ENCODE results near the gene PAQR6.
A peak's percentile ranks its signal among the peaks of the same experiment; 100 is the strongest.

PAQR6 gene

GRCh38 chr1:156262461-156263287 is 14.8 kb upstream of the PAQR6 start:
- peak; percentile 69 for DNase-seq

- DNase-seq = no peak
Observed at GRCh38 chr1:156260896-156261295, 13.0 kb upstream of the PAQR6 start.

DNA sequence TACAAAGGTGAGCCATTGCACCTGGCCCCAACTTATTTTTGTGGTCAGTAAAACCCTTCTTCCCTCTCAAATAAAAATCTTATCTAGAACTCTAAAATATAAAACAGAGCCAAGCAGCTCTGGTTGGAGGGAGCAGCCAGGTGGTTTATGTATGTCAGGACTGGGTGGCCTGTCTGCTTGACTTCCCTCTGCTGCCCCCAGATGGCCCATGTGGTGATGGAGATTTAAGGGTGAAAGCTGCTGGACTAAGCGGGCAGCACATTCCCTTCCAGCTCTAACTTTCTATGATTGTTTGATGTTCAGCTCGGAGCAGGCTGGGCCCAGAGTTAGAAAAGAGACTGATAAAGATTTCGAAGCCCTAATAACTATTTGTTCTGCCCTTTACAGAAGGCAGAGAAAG is 11.9 kb upstream of the PAQR6 start:
- peak; percentile 20 for DNase-seq

- no peak for DNase-seq
Observed at GRCh38 chr1:156258859-156259258, 11.0 kb upstream of the PAQR6 start.

- no peak for DNase-seq
Observed at GRCh38 chr1:156257711-156258110, 9.9 kb upstream of the PAQR6 start.

DNA sequence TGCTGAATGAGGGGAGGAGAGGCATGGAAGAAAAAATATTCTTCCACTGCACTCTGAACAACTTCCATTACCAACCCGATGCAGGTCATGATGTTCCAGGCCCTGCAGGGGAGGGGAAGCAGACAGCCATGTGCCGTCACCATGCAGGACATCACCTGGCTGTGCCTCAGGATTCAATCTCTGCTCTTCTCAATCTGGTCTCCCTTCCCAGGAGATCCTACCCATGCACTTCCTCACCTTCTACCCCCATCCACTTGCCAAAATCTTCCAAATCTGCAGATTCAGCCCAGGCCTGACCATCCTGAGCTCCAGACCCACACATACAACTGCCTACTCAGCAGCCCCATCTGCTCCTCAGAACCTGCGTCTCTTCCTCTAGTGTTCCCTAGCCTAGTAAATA is 5.8 kb upstream of the PAQR6 start:
- DNase-seq = no peak

GRCh38 chr1:156251527-156251926 is 3.7 kb upstream of the PAQR6 start:
- DNase-seq = no peak

DNA sequence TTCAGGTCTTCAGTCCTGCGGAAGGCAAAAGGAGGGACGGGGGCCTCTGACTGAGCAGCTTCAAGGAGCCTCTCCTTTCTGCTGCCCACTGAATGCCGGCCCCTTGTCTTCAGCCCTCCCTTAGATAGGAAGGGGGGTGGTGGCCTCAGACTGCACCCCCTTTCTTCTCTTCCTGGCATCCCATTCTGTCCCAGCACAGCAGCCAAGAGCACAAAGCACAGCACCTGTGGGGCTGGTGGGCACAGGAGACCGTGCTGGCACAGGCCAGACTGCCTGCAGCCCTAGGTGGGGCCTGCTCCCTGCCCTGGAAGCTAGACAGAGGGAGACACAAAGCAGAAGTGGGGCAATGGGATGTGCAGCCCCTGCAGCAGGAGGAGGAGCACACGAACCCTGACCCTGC is 1.7 kb upstream of the PAQR6 start:
- DNase-seq = no peak

DNA sequence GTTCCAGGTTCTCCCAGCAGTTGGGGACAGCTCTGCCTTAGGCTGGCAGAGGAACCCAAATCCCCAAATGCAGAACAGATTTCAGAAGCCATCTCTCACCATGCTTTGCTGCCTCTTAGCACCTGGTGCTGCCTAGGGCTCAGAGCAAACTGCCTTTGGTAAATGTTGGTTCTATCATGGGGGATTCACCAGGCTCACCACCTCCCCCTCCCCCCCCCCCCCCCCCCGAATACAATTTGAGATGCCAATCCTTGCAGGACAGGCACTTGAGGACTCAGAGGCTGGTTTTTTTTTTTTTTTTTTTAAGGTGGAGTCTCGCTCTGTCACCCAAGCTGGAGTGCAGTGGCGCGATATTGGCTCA is 447 bp upstream of the PAQR6 start:
- no peak for DNase-seq

DNA sequence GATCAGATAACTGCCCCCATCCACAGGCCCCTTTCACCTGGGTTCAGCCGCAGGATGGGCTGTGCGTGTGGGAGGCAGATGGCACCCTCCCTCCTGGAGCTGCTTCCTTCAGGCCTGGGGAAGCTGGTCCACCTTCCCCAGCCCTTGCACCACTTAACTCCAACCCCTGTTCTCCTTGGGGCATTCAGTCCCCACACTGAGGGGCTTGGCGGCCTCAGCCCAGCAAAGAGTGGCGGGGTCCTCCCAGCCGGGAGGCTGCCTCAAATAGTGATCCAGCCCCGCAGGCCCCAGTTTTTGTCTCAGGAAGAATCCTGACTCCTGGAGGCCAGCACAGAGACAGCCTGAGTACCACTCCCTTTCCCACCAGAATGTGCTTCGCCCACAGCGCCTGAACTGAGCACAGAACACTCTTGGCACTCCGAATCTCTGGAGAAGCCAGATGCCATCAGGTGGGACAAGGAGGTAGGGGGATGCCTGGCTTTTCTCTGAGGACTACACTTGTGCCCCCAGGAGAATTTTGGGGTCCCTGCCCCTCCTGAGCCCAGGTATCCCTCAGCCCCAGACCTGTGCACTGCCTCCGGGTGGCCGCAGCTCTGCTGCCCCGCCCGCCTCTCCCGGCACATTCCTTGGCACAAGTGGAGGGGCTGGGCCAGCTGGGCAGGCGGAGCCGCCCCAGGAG is 936 bp downstream of the PAQR6 start:
- no peak for DNase-seq

DNA sequence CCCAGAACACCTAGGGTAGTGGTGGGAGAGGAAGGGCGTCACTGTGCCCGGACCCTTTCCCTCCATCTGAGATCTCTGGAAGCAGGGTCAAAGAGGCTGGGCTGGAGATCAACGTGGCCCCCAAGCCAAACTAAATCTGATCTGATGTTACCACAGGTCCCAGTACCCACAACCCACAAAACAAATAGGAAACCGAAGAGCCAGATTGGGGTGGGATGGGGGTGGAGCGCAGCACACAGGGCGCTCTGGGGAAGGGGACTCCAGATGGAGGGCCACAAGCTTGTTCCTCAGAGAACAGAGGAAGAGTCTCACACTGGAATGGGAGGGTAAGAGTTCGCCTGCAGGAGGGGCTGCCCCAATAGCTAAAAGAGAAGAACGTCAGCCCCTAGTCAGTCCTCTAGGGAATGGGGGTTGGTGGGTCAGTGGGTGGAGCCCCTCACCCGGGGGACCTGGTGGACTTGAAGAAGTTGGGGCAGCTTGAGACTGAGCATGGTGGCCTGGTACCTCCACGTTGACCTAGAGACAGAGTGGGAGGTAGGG is 1.5 kb downstream of the PAQR6 start:
- DNase-seq = no peak

DNA sequence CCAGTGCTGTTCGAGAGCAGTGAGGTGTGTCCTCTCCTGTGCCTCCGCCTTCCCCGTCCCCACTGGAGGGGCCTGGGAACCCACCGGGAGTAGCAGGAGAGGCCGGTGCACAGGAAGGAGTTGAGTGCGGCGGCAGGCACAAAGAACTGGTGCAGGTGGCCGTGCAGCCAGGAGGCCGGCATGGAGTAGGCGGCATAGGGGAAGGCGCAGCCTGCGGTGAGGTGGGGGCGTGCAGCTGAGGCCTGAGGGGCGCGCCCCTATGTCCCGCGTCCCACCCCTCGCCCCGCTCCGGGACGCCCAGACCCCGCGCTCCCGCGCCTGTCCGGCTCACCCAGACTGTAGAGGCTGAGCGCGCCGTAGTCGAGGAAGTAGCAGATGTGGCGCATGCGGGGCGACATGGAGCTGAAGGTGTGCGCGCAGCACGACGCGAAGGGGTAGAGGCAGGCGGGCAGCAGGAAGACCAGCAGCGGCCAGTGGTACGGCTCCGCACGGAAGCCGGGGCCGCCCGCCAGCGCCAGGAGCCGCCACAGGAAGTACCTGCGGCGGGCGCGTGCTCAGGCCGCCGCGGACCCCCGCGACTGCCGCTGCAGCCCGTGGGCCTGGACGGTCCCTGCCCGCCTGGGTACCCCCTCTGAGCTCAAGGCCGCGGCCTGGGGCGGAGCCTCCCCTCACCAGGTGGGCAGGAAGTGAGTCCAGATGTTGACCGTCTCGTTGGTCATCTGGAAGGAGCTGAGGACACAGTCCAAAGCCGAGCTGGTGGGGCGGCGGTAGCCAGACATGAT is 2.2 kb downstream of the PAQR6 start:
- no peak for DNase-seq

DNA sequence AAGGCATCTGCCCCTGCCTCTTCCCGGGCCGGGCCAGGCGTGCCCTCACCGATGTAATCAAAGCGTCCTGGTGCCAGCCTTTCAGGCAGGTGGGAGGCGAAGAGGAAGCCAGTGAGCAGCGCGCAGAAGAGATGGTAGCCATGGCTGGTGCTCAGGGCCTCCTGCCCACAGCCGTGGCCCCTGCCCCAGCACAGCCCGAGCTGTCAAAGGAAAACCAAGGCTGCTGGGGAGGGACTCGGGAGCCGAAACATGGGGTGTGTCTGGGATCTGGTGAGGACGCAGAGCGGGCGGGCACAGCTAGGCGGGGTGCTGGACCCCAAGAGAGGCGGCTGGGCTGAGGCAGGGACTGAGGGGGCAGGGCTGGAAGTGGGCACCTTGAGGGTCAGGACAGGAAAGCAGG is 3.1 kb downstream of the PAQR6 start:
- DNase-seq = no peak

- DNase-seq = no peak
Observed at GRCh38 chr1:156244126-156244525, 3.7 kb downstream of the PAQR6 start.

GRCh38 chr1:156242738-156243137 is 5.1 kb downstream of the PAQR6 start:
- no peak for DNase-seq

- no peak for DNase-seq
Observed at GRCh38 chr1:156241926-156242325, 5.9 kb downstream of the PAQR6 start, which contains the start of gene BGLAP. TSS of gene BGLAP (plus strand) at chr1:156242184. CDS start at chr1:156242232, 48 bp downstream.

DNA sequence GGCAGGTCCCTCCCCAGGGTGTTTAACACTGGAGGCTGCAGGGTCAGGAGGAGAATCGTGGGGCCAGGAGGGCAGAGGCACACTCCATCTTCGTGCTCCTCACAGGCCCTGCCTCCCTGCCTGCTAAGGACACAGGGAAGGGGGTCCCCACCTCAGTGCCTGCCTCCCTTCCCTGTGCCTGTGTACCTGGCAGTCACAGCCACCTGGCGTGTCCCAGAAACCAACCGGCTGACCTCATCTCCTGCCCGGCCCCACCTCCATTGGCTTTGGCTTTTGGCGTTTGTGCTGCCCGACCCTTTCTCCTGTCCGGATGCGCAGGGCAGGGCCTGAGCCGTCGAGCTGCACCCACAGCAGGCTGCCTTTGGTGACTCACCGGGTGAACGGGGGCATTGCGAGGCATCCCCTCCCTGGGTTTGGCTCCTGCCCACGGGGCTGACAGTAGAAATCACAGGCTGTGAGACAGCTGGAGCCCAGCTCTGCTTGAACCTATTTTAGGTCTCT is 6.5 kb downstream of the PAQR6 start:
- DNase-seq = peak; percentile 20

GRCh38 chr1:156238248-156238647 is 9.6 kb downstream of the PAQR6 start:
- no peak for DNase-seq

- no peak for DNase-seq
Observed at GRCh38 chr1:156236164-156236563, 11.7 kb downstream of the PAQR6 start.

DNA sequence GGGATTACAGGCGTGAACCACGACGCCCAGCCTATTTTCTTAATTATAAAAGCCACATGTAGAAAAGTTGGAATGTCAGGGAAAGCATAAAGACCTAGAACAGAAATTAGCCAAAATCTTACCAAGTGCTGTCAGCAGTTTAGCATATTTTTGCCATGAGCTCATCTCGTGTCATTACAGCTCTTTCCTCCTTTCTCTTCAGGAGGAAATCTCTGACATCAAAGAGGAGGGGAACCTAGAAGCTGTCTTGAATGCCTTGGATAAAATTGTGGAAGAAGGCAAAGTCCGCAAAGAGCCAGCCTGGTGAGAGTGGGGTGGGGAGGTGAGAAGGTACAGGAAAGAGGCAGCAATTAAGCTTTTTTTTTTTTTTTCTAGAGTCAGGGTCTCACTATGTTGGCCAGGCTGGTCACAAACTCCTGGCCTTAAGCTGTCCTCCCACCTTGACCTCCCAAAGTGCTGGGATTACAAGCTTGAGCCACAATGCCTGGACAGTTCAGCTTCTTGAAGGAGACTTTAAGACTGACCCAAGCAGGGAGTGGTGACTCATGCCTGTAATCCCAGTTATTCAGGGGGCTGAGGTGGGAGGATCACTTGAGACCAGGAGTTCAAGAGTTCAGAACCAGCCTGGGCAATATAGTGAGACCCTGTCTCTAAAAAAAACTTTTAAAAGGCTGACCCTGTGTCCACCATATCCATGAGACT is 14.3 kb downstream of the PAQR6 start:
- DNase-seq = peak; percentile 73

GRCh38 chr1:156232201-156232894 is 15.5 kb downstream of the PAQR6 start:
- DNase-seq = no peak

- DNase-seq = no peak
Observed at GRCh38 chr1:156230473-156230837, 17.4 kb downstream of the PAQR6 start.
